OCI-LY3 (cell line): Measurements from ENCODE around the gene BNC2.

ENCODE experiments used
- EZH2phosphoT487 ChIP-seq: fragments of 200-600 bp; shearing (Covaris generic); IDR thresholded peaks from 2 replicates; pipeline ENCODE4 v1.6.1; 2018; ENCODE audit warnings: antibody characterized with exemption, mixed run types, low read depth
- TF ChIP-seq, protein P1 (sequence below): fragments of 200-600, 300-600 bp; sonication (generic); IDR thresholded peaks from 2 replicates; pipeline ENCODE4 v1.5.1; 2014; ENCODE audit warnings: antibody characterized with exemption, low read length, low read depth

DNA sequence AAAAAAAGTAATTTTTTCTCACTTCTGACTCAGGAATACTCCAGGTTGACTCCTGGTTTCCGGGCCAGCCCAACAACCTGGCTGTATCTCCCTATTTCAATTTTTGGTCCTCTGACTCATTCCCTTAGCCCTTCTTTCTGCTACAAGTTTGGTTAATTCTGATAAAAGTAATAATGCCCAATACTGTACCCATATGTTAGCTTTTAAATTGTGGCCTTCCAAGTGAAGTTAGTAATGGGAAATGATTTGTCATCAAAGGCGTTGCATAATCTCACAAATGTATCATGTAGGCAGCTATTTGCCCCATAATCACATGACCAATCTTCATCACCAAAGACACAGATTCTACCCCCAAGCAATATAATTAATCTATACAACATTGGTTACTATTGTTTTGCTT lies 31.1 kb upstream of the BNC2 start:
- TF ChIP-seq, protein P1, sequence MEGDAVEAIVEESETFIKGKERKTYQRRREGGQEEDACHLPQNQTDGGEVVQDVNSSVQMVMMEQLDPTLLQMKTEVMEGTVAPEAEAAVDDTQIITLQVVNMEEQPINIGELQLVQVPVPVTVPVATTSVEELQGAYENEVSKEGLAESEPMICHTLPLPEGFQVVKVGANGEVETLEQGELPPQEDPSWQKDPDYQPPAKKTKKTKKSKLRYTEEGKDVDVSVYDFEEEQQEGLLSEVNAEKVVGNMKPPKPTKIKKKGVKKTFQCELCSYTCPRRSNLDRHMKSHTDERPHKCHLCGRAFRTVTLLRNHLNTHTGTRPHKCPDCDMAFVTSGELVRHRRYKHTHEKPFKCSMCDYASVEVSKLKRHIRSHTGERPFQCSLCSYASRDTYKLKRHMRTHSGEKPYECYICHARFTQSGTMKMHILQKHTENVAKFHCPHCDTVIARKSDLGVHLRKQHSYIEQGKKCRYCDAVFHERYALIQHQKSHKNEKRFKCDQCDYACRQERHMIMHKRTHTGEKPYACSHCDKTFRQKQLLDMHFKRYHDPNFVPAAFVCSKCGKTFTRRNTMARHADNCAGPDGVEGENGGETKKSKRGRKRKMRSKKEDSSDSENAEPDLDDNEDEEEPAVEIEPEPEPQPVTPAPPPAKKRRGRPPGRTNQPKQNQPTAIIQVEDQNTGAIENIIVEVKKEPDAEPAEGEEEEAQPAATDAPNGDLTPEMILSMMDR: no peak
- no peak for TF ChIP-seq EZH2phosphoT487
